HepG2 (cell line): ENCODE measurements around the gene TRIM2. TPM values are rescaled to one million over a fixed set of nuclear protein-coding genes. Genes with fewer than 3 reads are reported as not detected.

Experiments used
- ATAC-seq: fragments of 200-7000 bp; cut with Tn5 transposase; 3 replicates; pipeline ENCODE4 v1.9.1; 2020; ENCODE audit warnings: mild to moderate bottlenecking, moderate library complexity
- BruUV-seq: library from RNA; stranded (reverse); fragments of 400-500 nt; replicated peaks from 2 replicates; lab custom pipeline; 2021; lab: Mats Ljungman, UMichigan
- CTCF ChIA-PET: fragments of 300-600 bp; formaldehyde crosslinking; extraction: SDS; loops from one replicate; lab custom pipeline; 2021; ENCODE audit warnings: low total read pairs, inconsistent platforms, low intra/inter-chr PET ratio; lab: Yijun Ruan, JAX
- POLR2A ChIA-PET: fragments of 350-600 bp; sonication (Branson Sonifier 250); formaldehyde crosslinking; loops from one replicate; lab custom pipeline; 2020; ENCODE audit warnings: antibody characterized with exemption, inconsistent platforms; lab: Yijun Ruan, JAX
- DNase-seq: peaks from one replicate; pipeline ENCODE4 v3.0.0-alpha.2; 2015; ENCODE audit warnings: low spot score
- FAIRE-seq: peaks from 3 replicates; lab custom pipeline; 2011; peaks lifted over from hg19 to GRCh38; lab: Jason Lieb, UNC
- H2AFZ ChIP-seq: one replicate; pipeline ENCODE4 v1.6.1; 2011; ENCODE audit warnings: low read length, inconsistent platforms
- H3K27ac ChIP-seq: fragments of 300-600 bp; 3 replicates; pipeline ENCODE4 v1.8.0; 2011; ENCODE audit warnings: mixed run types, mild to moderate bottlenecking, mixed read lengths, low read length, inconsistent platforms; ENCODE audit not compliant: insufficient read depth; ENCODE audit errors: extremely low read length
- H3K27me3 ChIP-seq, 2 experiments: fragments of 200-600 bp in 1 of 2; 2 replicates in 1 of 2; 3 replicates in 1 of 2; pipeline versions ENCODE4 v1.6.0 to v1.8.0; 2011; ENCODE audit warnings: low read length in 2 of 2, mild to moderate bottlenecking in 2 of 2, moderate library complexity in 2 of 2, inconsistent platforms in 1 of 2; ENCODE audit not compliant: insufficient read depth in 2 of 2, control insufficient read depth in 1 of 2
- H3K36me3 ChIP-seq, 2 experiments: fragments of 200-600 bp in 1 of 2; replicated peaks in 1 of 2; 2 replicates in 1 of 2; 3 replicates in 1 of 2; pipeline versions ENCODE4 v1.5.1 to v1.8.0; 2011; ENCODE audit warnings: low read length in 2 of 2, inconsistent platforms in 1 of 2; ENCODE audit not compliant: insufficient read depth in 2 of 2, control insufficient read depth in 1 of 2
- H3K4me1 ChIP-seq: 2 replicates; pipeline ENCODE4 v1.5.1; 2012; ENCODE audit warnings: low read length, inconsistent platforms; ENCODE audit not compliant: insufficient read depth
- H3K4me2 ChIP-seq: 2 replicates; pipeline ENCODE4 v1.6.0; 2011; ENCODE audit warnings: low read depth, low read length, inconsistent platforms
- H3K4me3 ChIP-seq, 3 experiments: fragments of 200-600 bp in 1 of 3; sonication (generic), shearing (Covaris generic) in 1 of 3; replicated peaks in 1 of 3; 2 replicates each; pipeline ENCODE4 v1.5.1; 2011 to 2016; ENCODE audit warnings: low read length in 3 of 3, inconsistent platforms in 2 of 3, low read depth in 2 of 3, mild to moderate bottlenecking in 2 of 3, control low read depth in 1 of 3, mixed read lengths in 1 of 3; ENCODE audit not compliant: insufficient read depth in 1 of 3
- H3K79me2 ChIP-seq: one replicate; pipeline ENCODE4 v1.6.1; 2011; ENCODE audit warnings: low read length, inconsistent platforms; ENCODE audit not compliant: insufficient read depth
- H3K9ac ChIP-seq: 2 replicates; pipeline ENCODE4 v1.6.0; 2011; ENCODE audit warnings: mild to moderate bottlenecking, low read depth, low read length, inconsistent platforms; ENCODE audit not compliant: insufficient read depth
- H3K9me3 ChIP-seq: 2 replicates; pipeline ENCODE4 v1.5.1; 2012; ENCODE audit warnings: mild to moderate bottlenecking, low read length
- H4K20me1 ChIP-seq: 2 replicates; pipeline ENCODE4 v1.6.0; 2011; ENCODE audit warnings: inconsistent platforms, mild to moderate bottlenecking, low read length, moderate library complexity; ENCODE audit not compliant: insufficient read depth
- ELF4 ChIP-seq: sonication (generic); formaldehyde crosslinking; IDR thresholded peaks from 2 replicates; pipeline ENCODE4 v1.5.0; 2020; ENCODE audit warnings: missing genetic modification reagents, mild to moderate bottlenecking, moderate library complexity, borderline replicate concordance
- FOXA1 ChIP-seq, 2 experiments: fragments of 450-650 bp in 1 of 2; sonication (generic) in 1 of 2; formaldehyde crosslinking in 1 of 2; IDR thresholded peaks; 2 replicates each; pipeline versions ENCODE4 v1.4.0 to v1.6.1; 2016 to 2020; ENCODE audit warnings: missing genetic modification reagents in 1 of 2
- HOXD1 ChIP-seq: sonication (generic); formaldehyde crosslinking; IDR thresholded peaks from 2 replicates; pipeline ENCODE4 v1.5.0; 2020; ENCODE audit warnings: missing genetic modification reagents
- MAFK ChIP-seq, 2 experiments: IDR thresholded peaks in 1 of 2; conservative IDR thresholded peaks in 1 of 2; 2 replicates each; pipeline ENCODE4 v1.6.1; 2011; ENCODE audit warnings: improper control_type of control experiment in 2 of 2, low read length in 2 of 2
- MEIS2 ChIP-seq: sonication (generic); formaldehyde crosslinking; IDR thresholded peaks from 2 replicates; pipeline ENCODE4 v1.9.0; 2021; ENCODE audit warnings: mild to moderate bottlenecking, missing genetic modification reagents
- NR2F2 ChIP-seq: IDR thresholded peaks from 2 replicates; pipeline ENCODE4 v1.6.1; 2012; ENCODE audit warnings: low read depth, inconsistent platforms, borderline replicate concordance
- PRDM10 ChIP-seq: sonication (generic); formaldehyde crosslinking; IDR thresholded peaks from 2 replicates; pipeline ENCODE4 v1.4.0; 2020; ENCODE audit warnings: low read depth, missing genetic modification reagents
- SRSF4 ChIP-seq: fragments of 200-400 bp; formaldehyde crosslinking; IDR thresholded peaks from one replicate; pipeline ENCODE4 v1.6.1; 2018; ENCODE audit warnings: mild to moderate bottlenecking, low read depth, low read length, moderate library complexity; ENCODE audit not compliant: poor library complexity, severe bottlenecking
- ZNF704 ChIP-seq: sonication (generic); formaldehyde crosslinking; IDR thresholded peaks from 2 replicates; pipeline ENCODE4 v1.8.1; 2023; ENCODE audit warnings: mild to moderate bottlenecking, inconsistent platforms, moderate library complexity, missing genetic modification reagents, borderline replicate concordance
- ZNF724P ChIP-seq: sonication (generic); formaldehyde crosslinking; IDR thresholded peaks from 2 replicates; pipeline ENCODE4 v1.8.0; 2022; ENCODE audit warnings: missing genetic modification reagents, borderline replicate concordance
- WGBS: methylation state at CpG from one replicate; pipeline ENCODE4 v1.1.6; 2017; ENCODE audit warnings: low lambda C conversion rate; 5-methylcytosine and 5-hydroxymethylcytosine counted together
- in situ Hi-C: cut with HindIII; loops from 2 replicates; pipeline ENCODE4 v1.10.0; 2017; ENCODE audit warnings: low pct_unique_long_range_greater_than_20kb; ENCODE audit not compliant: extremely low pct_ligation_motif_present
- intact Hi-C: fragments of 100-400 bp; cut with micrococcal nuclease; formaldehyde crosslinking; loops from one replicate; pipeline ENCODE4 v1.10.0; 2022; ENCODE audit not compliant: unreplicated experiment
- polyA plus RNA-seq, 8 experiments: library from polyadenylated mRNA; depleted of rRNA in 3 of 8; stranded (reverse) in 7 of 8; unstranded in 1 of 8; fragments of >200 nt; fragmentation: Illumina TruSeq in 4 of 8; extraction: Trizol in 4 of 8; gene quantifications; 2 replicates each; pipeline versions ENCODE4 v1.2.1 to v1.2.3, GENCODE V29; 2011 to 2016; ENCODE audit warnings: low read depth in 4 of 8, missing spikeins in 1 of 8, mixed read lengths in 1 of 8; ENCODE audit not compliant: insufficient read depth in 1 of 8
- total RNA-seq, 5 experiments: library from RNA; depleted of rRNA; stranded (reverse); fragments of >200 nt; fragmentation: Illumina TruSeq; extraction: Trizol; gene quantifications; 2 replicates each; pipeline ENCODE4 v1.2.3, GENCODE V29; 2016; ENCODE audit warnings: low read depth in 1 of 5

Gene TRIM2
- total and polyA plus RNA-seq, 2 of the 13 experiments (the other 11 are each of a cell fraction or from before 2014, with no cell fraction given): 2.1 to 4.2 TPM

- Histone ChIP-seq H3K4me3 (no peak overlapping the region), H3K36me3 (no peaks in the 10 kb centered on the region), H3K9me3 (no peaks in the 10 kb centered on the region), H3K79me2 (no peaks in the 10 kb centered on the region), H3K27me3 (no peaks in the 10 kb centered on the region), H4K20me1 (no peaks in the 10 kb centered on the region), H3K27ac (no peak overlapping the region), H3K9ac (no peak overlapping the region), H3K4me1 (no peaks in the 10 kb centered on the region), H2AFZ (no peak overlapping the region), H3K4me2 (no peak overlapping the region)
- POLR2A ChIA-PET: no interaction called here
- no peak for FAIRE-seq
- intact Hi-C loops (no loop called here), in situ Hi-C loops (no loop called here)
- 77% methylated on average over 11 of the region's 11 CpGs for WGBS
- no peak for TF ChIP-seq ZNF724P (CRISPR knock-in tag)
- CTCF ChIA-PET: no interaction called here
- BruUV-seq: no TSS peak
- DNase-seq: no peak
- no peak for ATAC-seq
Observed at GRCh38 chr4:153296040-153296823, 92.0 kb downstream of the TRIM2 start.

- no peak for DNase-seq
- CTCF ChIA-PET: no interaction called here
- H4K20me1 ChIP-seq: no peaks in the 10 kb centered on the region
- no peak overlapping the region for H3K27ac ChIP-seq
- no peak for ATAC-seq
- H3K79me2 ChIP-seq: no peaks in the 10 kb centered on the region
- H2AFZ ChIP-seq: no peak overlapping the region
- POLR2A ChIA-PET: no interaction called here
- no peaks in the 10 kb centered on the region for H3K36me3 ChIP-seq
- intact Hi-C loops (no loop called here), in situ Hi-C loops (no loop called here)
- no peak overlapping the region for H3K4me2 ChIP-seq
- no peak overlapping the region for H3K9ac ChIP-seq
- 93% methylated on average over 8 of the region's 8 CpGs for WGBS
- TF ChIP-seq NR2F2 (no peak), ELF4 (CRISPR knock-in tag) (no peak), ZNF704 (CRISPR knock-in tag) (no peak), PRDM10 (no peak), SRSF4 (no peak), HOXD1 (no peak), MEIS2 (CRISPR knock-in tag) (no peak), FOXA1 (IDR thresholded peaks at IDR 0.05) (no peak), FOXA1 (CRISPR knock-in tag; IDR thresholded peaks at IDR 0.05) (no peak), MAFK (conservative IDR thresholded peaks at IDR 0.05 in 1 of 2, IDR thresholded peaks at IDR 0.05 in 1 of 2; ENCODE audit: low read length in 2 of 2) (no peak)
- no peaks in the 10 kb centered on the region for H3K9me3 ChIP-seq
- H3K4me3 ChIP-seq: no peak overlapping the region
- H3K4me1 ChIP-seq: no peaks in the 10 kb centered on the region
- H3K27me3 ChIP-seq: no peaks in the 10 kb centered on the region
- no TSS peak for BruUV-seq
- no peak for FAIRE-seq
Observed at GRCh38 chr4:153297116-153297515, 92.9 kb downstream of the TRIM2 start.
